ENCODE data around the gene GGT6.

The GGT6 gene

GRCh38 chr17:4549781-4550533 is 10.4 kb downstream of the GGT6 start:
- no peak for DNase-seq

DNA sequence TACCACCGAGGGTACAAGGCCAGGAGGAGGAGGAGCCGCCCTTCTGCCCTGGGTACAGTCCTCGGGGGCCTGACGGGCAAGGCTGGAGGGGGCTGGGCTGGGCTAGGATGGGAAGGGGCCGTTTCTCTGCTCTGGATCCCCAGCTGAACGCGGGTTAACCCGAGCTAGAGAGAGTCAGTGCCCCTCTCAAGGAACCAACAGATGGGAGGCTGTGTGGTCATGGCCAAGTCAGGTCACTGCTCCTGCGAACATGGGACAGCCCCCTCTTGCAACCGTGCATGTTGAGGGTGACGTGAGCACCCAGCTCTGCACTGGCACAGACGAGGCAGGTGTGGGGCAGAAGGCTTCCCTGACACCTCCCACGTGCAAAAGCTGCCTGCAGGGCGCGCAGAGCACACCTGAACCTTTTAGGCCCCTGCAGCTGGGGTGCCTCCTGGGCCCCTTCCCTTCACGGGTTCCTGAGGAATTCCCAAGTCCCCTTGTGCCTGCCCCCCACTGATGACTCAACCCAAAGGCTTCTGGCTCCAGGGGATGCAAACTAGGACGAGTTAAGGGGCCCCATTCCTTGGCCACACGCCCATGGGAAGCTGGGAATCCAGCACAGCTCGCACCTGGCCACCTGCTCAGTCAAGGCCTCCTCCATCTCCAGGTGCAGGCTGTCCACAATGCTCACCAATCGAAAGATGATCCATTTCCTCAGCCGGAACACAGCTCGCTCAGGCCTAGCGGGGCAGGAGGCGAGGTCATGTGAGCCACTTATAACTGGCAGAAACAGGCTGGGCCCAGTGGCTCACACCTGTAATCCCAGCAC is 11.5 kb downstream of the GGT6 start:
- DNase-seq, result no peak

- no peak for DNase-seq
These were observed 12.3 kb downstream of the GGT6 start for GRCh38 chr17:4548061-4548461.

DNA sequence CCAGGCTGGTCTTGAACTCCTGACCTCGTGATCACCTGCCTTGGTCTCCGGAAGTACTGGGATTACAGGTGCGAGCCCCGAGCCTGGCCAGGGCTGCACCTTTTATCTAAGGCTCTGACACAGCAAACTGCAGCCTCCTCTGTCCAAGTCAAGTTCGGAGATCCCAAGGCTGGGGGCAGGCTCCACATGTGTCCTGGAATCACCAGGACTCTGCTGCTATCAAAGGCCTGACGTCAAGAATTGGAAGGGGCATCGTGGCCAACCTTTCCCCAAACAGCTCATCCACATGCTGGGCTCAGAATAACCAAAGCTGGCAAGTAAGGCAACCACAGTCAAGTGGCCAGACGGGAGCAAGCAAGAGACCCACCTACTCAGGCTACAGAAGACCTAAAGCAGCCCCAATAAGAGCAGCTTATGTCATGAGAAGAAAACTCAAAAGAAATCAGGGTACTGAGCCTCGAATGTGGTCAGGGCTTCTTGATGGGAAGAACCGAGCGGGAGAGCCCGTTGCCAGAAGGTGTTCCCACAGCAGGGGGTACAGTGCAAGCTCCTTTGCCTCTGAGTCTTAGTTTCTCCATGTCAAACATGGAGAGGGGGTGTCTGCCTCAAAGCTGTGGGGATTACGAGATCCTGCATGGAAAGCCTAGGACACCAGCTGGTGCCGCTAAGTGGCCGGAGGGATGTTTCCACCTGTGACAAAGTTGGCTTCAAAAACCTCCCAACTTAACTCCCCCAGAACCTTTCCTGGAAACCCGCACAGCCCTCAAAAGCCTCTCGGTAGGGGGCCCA is 13.1 kb downstream of the GGT6 start:
- no peak for DNase-seq

GRCh38 chr17:4545217-4545951 is 15.0 kb downstream of the GGT6 start:
- no peak for DNase-seq

- no peak for DNase-seq
These were observed 15.5 kb downstream of the GGT6 start for GRCh38 chr17:4544951-4545216.

DNA sequence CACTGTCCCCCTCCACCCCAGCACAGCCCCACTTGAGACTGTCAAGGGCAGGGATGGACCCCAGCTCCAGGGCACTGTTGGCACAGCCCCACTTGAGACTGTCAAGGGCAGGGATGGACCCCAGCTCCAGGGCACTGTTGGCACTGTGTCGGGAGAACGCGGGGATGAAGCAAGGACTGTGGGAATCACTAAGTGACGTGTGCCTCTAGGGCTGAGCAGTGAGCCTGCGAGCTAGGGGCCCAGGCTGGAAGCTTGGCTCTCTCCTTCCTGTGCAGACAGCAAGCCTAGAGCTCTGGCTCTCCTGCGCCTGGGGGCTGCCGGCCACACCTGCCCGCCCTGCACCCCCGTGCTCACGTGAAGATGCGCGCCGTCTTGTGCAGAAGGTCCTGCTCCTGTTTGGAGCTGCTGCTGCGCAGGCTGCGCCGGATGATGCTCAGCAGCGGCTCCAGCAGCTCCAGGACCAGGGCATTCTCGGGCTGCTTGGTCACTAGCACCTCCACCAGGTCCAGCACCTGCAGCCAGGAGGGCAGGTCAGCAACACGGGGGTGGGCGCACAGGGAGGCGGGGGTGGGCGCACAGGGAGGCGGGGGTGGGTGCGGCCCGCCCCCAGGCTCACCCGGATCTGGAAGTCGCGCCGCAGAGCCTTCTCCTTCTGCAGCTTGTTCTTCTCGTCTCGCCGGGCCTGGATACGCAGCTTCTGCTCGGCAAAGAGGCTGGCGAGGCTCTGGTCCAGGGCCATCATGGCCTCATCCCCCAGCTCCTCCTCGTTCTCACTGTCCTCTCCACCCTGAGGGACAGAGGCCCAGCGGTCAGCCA is 16.0 kb downstream of the GGT6 start:
- DNase-seq, result no peak

DNA sequence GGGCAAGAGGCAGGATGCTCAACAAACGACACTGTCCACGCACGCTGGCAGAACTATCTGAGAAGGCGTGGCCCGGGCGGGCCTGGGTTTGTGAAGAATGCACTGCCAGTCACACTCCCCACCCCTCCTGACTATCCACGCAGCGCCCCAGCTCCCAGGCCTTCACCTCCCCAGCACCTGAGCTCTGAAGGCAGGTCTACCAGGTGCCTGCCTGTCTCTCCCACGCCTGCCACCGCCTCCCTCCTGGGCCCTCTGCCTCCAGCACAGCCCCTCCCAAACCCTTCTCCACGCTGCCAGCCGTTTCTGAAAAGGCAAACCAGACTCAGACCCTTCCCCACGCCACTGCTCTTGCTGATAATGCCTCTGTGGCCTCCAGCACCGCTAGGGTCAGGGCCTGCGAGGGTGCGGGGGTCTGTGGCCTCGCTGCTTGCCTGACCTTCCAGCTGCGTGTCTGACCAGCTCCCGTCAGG is 16.8 kb downstream of the GGT6 start:
- no peak for DNase-seq

DNA sequence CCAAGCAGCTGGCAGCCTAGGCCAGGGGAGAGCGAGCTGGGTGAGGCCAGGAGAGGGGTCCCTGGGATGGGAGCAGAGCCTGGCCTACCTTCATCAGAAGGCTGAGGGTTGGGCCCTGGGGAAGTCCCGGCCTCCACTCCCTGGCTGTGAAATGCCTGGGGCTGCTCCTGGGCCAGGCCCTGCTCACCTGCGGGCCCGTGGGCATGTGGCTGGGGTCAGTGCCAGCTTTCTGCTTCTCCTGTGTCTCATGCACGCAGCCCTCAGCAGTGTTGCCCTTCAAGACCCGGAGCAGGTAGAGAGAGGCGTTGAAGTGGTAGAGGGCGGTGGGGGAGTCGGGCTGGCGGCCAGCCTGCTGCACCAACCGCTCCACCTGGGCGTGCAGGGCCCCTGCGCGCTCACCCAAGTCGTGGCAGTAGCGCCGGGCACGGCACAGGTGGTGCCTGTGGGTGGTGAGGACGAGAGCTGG is 17.6 kb downstream of the GGT6 start:
- no peak for DNase-seq

DNA sequence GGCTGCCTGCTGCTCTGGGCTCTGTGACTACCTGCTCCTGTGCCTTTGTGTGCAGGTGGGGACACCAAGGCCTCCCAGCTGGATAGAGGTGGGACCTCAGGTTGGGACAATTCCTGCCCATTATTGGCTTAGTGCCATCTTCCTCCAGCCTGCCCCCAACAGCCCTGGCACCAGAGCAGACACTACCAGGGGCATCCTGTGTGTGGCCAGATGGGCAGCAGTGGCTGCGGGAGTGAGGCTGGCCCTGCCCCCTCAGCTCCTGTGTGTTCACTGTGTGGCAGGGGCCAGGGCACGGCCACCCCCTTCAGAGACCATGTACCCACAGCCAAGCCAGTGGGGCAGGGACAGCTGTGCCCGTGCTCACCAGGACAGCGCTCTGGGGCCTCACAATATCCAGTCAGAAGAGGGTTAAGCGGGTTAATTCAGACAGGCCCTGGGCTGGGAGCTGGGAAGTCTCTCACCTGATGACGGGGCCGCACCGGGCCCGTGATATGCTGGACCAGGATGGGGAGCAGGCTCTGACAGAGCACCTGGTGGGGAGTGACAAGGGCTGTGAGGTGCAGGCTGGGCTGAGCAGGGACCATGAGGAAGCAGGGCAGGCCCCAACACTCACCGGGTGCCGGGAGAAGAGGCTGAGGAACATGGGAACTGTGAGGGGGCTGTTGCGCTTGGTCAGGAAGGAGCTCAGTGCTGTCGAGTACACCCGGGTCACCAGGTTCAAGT is 18.2 kb downstream of the GGT6 start:
- DNase-seq, result no peak

- no peak for DNase-seq
These were observed 18.9 kb downstream of the GGT6 start for GRCh38 chr17:4541328-4542002.

DNA sequence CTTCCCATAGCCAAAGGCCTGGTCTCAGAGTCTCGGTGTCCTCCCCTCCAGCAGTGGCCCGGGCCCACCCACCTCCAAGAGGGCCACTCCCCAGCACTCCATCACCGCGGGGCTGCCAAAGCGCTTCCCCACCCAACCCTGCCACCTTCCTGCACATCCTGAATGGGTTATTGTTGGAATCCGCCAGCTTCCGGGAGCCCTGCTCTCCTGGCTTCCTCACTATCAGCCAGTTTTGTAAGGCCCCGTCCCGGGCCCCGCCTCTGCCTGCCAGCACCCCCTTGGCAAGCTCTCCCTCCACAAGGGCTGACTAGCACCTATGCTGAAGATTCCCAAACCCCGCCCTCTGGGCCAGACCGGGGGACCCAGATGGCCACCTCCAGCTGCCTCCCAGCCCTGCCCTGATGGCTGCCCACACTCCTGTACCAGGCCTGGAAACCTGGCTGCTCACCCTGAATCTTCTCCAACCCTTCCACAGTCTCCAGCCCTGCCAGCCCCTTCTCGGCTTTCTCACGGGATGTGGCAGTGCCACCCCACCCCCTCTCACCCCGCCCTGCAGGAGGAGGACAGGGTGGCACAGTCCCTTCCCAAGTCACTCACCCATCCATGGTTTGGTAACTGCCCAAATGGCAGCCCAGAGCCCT is 19.6 kb downstream of the GGT6 start:
- DNase-seq, result no peak

DNA sequence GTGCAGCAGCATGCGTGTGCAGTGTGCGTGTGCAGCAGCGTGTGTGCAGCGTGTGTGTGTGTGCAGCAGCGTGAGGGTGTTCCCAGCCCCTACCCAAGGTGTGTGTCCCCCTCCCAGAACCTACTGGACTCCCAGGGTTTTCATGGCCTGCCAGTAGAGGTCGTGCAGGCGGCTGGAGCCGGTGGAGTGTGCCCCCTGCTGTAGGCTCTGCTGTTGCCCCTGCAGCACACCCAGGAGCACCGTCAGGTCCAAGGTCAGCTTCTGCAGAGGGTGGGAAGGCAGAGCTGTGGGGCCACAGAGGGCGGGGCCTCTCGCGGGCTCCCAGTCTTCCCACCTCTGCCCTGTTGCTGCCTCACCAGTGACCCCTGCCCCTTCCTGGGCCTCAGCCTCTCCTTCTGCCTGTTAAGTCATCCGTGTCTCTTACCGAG is 20.1 kb downstream of the GGT6 start:
- peak; percentile 35 for DNase-seq

GRCh38 chr17:4539576-4540223 is 20.7 kb downstream of the GGT6 start:
- DNase-seq, result no peak

- DNase-seq, result no peak
These were observed 21.4 kb downstream of the GGT6 start for GRCh38 chr17:4539025-4539424.

DNA sequence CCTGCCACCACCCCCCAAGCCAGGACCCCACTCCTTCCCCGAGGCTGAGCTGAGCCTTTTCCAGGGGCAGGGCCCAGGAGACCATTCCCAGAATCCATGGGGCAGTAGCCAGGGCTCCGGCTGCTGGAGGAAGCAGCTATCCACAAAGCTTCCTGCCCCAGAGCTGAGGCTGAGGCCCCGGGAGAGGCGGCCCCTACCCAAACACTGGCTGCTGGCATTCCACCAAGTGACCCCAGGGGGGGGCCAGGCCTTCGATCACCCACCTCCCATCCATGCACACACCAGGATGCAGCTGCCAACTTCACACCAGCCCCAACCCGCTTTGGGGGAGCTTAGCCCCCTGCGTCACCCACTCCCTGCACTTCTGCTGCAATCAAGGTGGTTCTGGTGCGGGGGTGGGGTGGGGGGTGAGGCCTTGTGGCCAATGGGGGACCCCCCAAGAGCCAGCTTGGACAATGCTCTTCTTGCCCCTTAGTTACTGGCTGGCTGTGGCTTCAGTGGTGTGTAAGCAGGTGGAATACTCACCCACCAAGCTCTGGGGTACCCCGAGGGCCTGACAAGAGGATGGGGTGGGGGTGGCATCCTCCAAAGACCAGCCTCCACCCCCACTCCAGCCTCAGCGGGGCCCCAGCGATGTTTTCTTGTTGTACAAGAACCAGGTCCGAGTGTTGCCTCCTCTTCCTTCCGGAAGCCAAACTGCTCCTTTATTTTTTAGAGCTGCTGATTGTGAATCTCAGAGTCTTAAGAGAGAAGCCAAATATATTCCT is 22.0 kb downstream of the GGT6 start:
- no peak for DNase-seq

DNA sequence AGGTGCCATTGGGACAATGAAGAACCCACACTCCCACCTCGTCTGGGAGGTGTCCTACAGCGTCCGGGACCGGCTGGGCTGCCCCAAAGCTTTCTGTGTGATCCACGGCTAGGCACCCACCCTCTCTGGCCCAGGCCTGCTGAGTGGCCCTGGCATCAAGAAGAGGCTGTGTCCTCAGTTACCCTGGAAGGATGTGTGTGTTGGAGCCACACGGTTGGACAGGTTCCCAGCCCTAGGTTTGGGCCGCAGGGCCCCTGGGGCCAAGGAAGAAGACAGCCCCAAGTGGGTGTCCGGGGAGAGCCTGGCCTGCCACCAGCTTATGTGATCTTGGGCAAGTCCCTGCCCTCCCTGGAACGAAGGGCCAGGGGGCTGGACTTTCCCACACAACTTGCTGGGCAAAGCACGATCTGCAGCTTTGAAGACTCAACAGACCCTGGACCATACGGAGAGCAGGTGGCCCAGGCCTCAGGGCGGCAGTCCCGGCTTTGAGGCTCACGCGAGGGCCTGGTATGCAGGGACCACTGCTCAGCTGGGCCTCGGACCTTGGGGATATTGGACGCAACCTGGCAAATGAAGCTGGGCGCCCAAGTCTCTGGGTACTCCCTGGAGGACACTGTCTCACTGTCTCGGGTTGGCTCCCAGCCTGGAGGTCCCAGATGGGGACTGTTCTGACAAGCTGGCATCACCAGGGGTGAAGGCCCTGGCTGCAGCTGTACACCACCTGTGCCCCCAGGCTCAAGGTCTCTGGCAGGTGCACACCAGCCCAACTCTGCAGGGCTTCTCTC is 22.7 kb downstream of the GGT6 start:
- DNase-seq, result no peak

Measured in NCI-H82 (cell line).